CD4-positive, alpha-beta memory T cell (primary cell): ENCODE results near the gene SLC2A11. TPM values are rescaled to one million over a fixed set of nuclear protein-coding genes. Genes with fewer than 3 reads are reported as not detected.
A peak's percentile ranks its signal among the peaks of the same experiment; 100 is the strongest.

Experiments used
- CTCF ChIA-PET: fragments of 350-600 bp; sonication (Branson Sonifier 250); formaldehyde crosslinking; loops from one replicate; lab custom pipeline; 2021; ENCODE audit warnings: inconsistent platforms; ENCODE audit not compliant: partially characterized antibody; lab: Charles Lee
- POLR2A ChIA-PET: fragments of 350-600 bp; sonication (Branson Sonifier 250); formaldehyde crosslinking; loops from one replicate; lab custom pipeline; 2021; ENCODE audit not compliant: partially characterized antibody; lab: Charles Lee
- DNase-seq, 5 donors: peaks; one replicate each; pipeline versions ENCODE4 v3.0.0 to v3.0.0-alpha.2; 2020 to 2022; ENCODE audit warnings: mixed read lengths in 1 of 5
- H3K27ac ChIP-seq: one replicate; pipeline ENCODE4 v1.7.0; 2013; ENCODE audit warnings: low read depth, low read length
- H3K27me3 ChIP-seq: 2 replicates; pipeline ENCODE4 v1.7.0; 2013; ENCODE audit warnings: mild to moderate bottlenecking, low read length, moderate library complexity; ENCODE audit not compliant: insufficient read depth
- H3K36me3 ChIP-seq: 2 replicates; pipeline ENCODE4 v1.7.0; 2013; ENCODE audit warnings: mild to moderate bottlenecking, low read length, moderate library complexity; ENCODE audit not compliant: insufficient read depth
- H3K4me1 ChIP-seq: 2 replicates; pipeline ENCODE4 v1.7.0; 2013; ENCODE audit warnings: mild to moderate bottlenecking, low read length, moderate library complexity; ENCODE audit not compliant: insufficient read depth
- H3K4me3 ChIP-seq, 2 donors: one replicate each; pipeline ENCODE4 v1.7.0; 2013; ENCODE audit warnings: low read length in 2 of 2, mild to moderate bottlenecking in 1 of 2
- H3K9me3 ChIP-seq, 2 donors: one replicate each; pipeline ENCODE4 v1.7.0; 2013; ENCODE audit warnings: low read length in 2 of 2, control low read depth in 1 of 2; ENCODE audit not compliant: control insufficient read depth in 1 of 2
- H3K27ac Mint-ChIP-seq, 7 donors: one replicate each; pipeline ENCODE4 v1.8.0; 2020 to 2021; ENCODE audit warnings: mixed read lengths in 7 of 7, mild to moderate bottlenecking in 6 of 7, inconsistent platforms in 3 of 7, moderate library complexity in 3 of 7
- H3K27me3 Mint-ChIP-seq, 2 donors: one replicate each; pipeline ENCODE4 v1.8.0; 2020 to 2021; ENCODE audit warnings: mixed read lengths in 2 of 2
- H3K36me3 Mint-ChIP-seq, 2 donors: one replicate each; pipeline ENCODE4 v1.8.0; 2020 to 2021; ENCODE audit warnings: mixed read lengths in 2 of 2, inconsistent platforms in 1 of 2, mild to moderate bottlenecking in 1 of 2
- H3K4me1 Mint-ChIP-seq, 4 donors: one replicate each; pipeline ENCODE4 v1.8.0; 2020 to 2021; ENCODE audit warnings: mixed read lengths in 4 of 4, mild to moderate bottlenecking in 1 of 4
- H3K4me3 Mint-ChIP-seq, 8 donors: one replicate each; pipeline ENCODE4 v1.8.0; 2020 to 2021; ENCODE audit warnings: mixed read lengths in 8 of 8, mild to moderate bottlenecking in 7 of 8, moderate library complexity in 6 of 8, inconsistent platforms in 3 of 8
- H3K9me3 Mint-ChIP-seq, 8 donors: one replicate each; pipeline ENCODE4 v1.8.0; 2020 to 2021; ENCODE audit warnings: mixed read lengths in 8 of 8, mild to moderate bottlenecking in 5 of 8, inconsistent platforms in 3 of 8, moderate library complexity in 1 of 8
- intact Hi-C: fragments of 100-400 bp; cut with micrococcal nuclease; formaldehyde crosslinking; loops from one replicate; pipeline ENCODE4 v1.15.1; 2023
- polyA plus RNA-seq, 2 donors: library from polyadenylated mRNA; unstranded; fragments of 300-500 nt; fragmentation: Illumina TruSeq; gene quantifications; one replicate each; pipeline ENCODE4 v1.2.3, GENCODE V29; 2021
- total RNA-seq, 2 experiments: library from RNA; stranded (reverse); gene quantifications; one replicate each; pipeline ENCODE4 v1.2.3, GENCODE V29; 2021

Gene SLC2A11
- total and polyA plus RNA-seq, 4 experiments from 2014 or later, result 3.9 to 27.2 (median 14.8) TPM

DNA sequence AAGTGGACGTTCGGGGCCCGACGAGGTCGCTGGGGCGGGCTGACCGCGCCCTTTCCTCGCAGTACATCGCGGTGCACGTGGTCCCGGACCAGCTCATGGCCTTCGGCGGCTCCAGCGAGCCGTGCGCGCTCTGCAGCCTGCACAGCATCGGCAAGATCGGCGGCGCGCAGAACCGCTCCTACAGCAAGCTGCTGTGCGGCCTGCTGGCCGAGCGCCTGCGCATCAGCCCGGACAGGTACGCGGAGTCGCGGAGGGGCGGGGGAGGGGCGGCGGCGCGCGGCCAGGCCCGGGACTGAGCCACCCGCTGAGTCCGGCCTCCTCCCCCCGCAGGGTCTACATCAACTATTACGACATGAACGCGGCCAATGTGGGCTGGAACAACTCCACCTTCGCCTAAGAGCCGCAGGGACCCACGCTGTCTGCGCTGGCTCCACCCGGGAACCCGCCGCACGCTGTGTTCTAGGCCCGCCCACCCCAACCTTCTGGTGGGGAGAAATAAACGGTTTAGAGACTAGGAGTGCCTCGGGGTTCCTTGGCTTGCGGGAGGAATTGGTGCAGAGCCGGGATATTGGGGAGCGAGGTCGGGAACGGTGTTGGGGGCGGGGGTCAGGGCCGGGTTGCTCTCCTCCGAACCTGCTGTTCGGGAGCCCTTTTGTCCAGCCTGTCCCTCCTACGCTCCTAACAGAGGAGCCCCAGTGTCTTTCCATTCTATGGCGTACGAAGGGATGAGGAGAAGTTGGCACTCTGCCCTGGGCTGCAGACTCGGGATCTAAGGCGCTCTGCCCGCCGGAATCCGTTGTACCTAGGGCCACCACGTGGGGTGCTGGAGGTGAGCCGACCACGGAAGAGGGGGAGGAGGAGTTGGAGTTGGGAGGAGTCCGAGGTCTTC lies 37.3 kb downstream of the SLC2A11 start:
- H3K4me3 ChIP-seq, result peak overlapping the region; percentile 57 to 69
- Mint-ChIP-seq H3K36me3 (peaks cover 10 to 27% of the 10 kb centered on the region in 2 donors), H3K4me3 (peak overlapping the region; percentile 91 to 97 (median 95)), H3K27me3 (no peaks in the 10 kb centered on the region), H3K9me3 (no peaks in the 10 kb centered on the region), H3K27ac (peak overlapping the region; percentile 88 to 98 (median 92)), H3K4me1 (peaks cover 13 to 32% (median 23%) of the 10 kb centered on the region in 4 donors)
- peak overlapping the region; percentile 77 for H3K27ac ChIP-seq
- no peaks in the 10 kb centered on the region for H3K27me3 ChIP-seq
- DNase-seq, result peak; percentile 44 to 71 (median 56)
- ChIA-PET POLR2A (interaction anchor here (0.8 to 3.6 kb wide), 22 partner anchors 9 to 660 kb away, joined by 3 to 73 read pairs (median 4); partner anchors contain the start of genes ADORA2A, CABIN1, DERL3 and GUCD1), CTCF (interaction anchor here (0.7 to 3.5 kb wide), 12 partner anchors 12 to 352 kb away, joined by 3 to 56 read pairs (median 4); partner anchors contain the start of gene SLC2A11)
- H3K9me3 ChIP-seq, result no peaks in the 10 kb centered on the region
- intact Hi-C loops, result loop anchor here (1.0 to 10.0 kb wide), 3 partner anchors 19 to 660 kb away; partner anchors contain the start of genes GUCD1, SLC2A11 and SNRPD3
- H3K4me1 ChIP-seq, result peaks cover 22% of the 10 kb centered on the region
- peaks cover 17% of the 10 kb centered on the region for H3K36me3 ChIP-seq

DNA sequence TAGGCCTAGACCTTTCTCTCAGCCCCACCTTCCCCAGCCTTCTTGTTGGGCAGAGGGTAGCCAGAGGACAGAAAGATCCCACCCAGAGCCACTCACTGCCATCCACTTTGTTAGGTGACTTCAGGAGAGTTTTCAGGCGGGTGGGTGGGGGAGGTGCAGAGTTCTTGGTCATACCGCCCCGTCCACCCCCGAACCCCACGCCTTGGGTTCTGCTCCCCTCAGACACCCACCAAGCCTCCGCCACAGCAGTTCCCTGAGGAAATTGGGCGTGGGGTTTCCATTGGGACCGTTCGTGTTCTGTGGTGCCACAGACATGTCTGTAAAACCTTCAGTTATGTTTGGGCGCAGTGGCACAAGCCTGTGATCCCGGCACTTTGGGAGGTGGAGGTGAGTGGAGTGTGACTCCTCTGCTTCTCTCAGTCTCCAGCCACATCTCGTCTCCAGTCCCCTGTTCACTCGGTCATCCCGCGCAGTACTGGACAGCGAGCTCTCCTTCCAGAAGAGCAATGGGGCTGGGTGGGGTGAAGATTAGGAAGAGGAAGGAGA lies 38.0 kb downstream of the SLC2A11 start:
- Mint-ChIP-seq H3K27ac (peak overlapping the region; percentile 86 to 98 (median 92)), H3K27me3 (no peaks in the 10 kb centered on the region), H3K36me3 (peaks cover 12 to 27% of the 10 kb centered on the region in 2 donors), H3K4me3 (peak overlapping the region; percentile 91 to 97 (median 95)), H3K9me3 (no peaks in the 10 kb centered on the region), H3K4me1 (peaks cover 13 to 32% (median 23%) of the 10 kb centered on the region in 4 donors)
- CTCF ChIA-PET, result no interaction called here
- POLR2A ChIA-PET, result interaction anchor here (1.1 to 1.8 kb wide), 3 partner anchors 18 to 109 kb away, joined by 3 to 10 read pairs (median 3); partner anchors contain the start of gene SMARCB1
- intact Hi-C loops, result loop anchor here (10.0 kb wide), 1 partner anchor 659 kb away; the partner anchor contains the start of genes GUCD1 and SNRPD3
- Histone ChIP-seq H3K27ac (peak overlapping the region; percentile 77), H3K9me3 (no peaks in the 10 kb centered on the region), H3K4me1 (peaks cover 22% of the 10 kb centered on the region), H3K36me3 (peaks cover 17% of the 10 kb centered on the region), H3K27me3 (no peaks in the 10 kb centered on the region), H3K4me3 (peak overlapping the region; percentile 57 to 69)
- no peak for DNase-seq

DNA sequence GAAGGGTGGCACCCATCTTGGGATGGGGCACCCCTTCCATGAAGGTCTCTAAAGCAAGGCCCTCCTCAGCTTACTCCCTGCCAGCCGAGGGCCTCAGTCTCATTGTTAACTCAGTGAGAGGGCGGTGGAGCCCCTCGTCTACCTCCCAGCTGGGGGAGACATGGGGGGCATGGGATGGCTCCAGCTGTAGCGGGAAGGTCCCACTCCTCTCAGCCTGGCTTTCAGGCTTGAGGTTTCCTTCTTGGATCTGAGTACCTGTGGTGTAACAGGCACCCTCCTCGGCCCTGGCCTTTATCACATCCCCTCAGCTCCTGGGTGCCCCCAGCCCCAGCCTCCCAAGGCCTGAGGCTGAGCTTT lies 38.5 kb downstream of the SLC2A11 start:
- Mint-ChIP-seq H3K9me3 (no peaks in the 10 kb centered on the region), H3K27me3 (no peaks in the 10 kb centered on the region)
- CTCF ChIA-PET, result no interaction called here

DNA sequence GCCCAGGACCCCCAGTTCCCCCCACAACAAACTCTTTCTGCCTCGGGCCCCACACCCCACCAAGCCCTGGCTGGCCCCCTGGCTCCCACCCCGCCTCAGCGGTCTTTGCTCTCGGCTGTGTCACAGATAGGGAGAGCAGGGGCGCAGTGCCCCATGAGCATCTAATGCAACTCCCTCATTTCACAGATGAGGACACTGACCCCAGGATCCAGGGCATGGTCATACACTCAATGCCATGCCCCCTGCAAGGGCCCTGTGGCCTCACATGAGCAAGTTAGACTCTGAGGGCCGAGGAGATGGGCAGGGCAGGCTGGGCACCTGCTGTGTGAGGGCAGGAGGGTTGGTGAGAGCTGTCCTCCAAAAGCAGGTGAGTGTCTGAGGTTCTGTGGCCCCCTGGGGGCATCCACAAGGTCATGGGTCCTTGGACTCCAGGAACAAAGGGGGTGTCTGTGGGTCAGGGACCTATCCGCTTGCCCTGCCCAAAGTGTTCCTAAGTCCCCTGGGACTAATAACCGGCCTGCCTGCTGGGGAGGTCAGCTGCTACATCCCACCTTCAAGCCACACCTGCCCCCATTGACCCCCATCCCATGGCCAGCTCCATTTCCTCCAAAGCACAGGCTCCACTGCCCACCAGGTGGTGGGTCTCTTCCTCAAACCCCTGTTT lies 39.0 kb downstream of the SLC2A11 start:
- H3K9me3 Mint-ChIP-seq, result no peaks in the 10 kb centered on the region
- peaks cover 19 to 27% of the 10 kb centered on the region in 2 donors for H3K36me3 Mint-ChIP-seq
- H3K4me1 Mint-ChIP-seq, result peaks cover 13 to 32% (median 23%) of the 10 kb centered on the region in 4 donors
- peak overlapping the region in 2 of 7 donors; percentile 70 to 85 for H3K27ac Mint-ChIP-seq
- ChIA-PET CTCF (no interaction called here), POLR2A (interaction anchor here (1.1 to 1.8 kb wide), 3 partner anchors 17 to 110 kb away, joined by 3 to 10 read pairs (median 3); partner anchors contain the start of gene SMARCB1)
- H3K36me3 ChIP-seq, result peaks cover 17% of the 10 kb centered on the region
- peaks cover 22% of the 10 kb centered on the region for H3K4me1 ChIP-seq
- H3K9me3 ChIP-seq, result no peaks in the 10 kb centered on the region
- peak overlapping the region in 7 of 8 donors; percentile 18 to 92 (median 36) for H3K4me3 Mint-ChIP-seq
- H3K27me3 Mint-ChIP-seq, result no peaks in the 10 kb centered on the region
- no peak overlapping the region for H3K27ac ChIP-seq
- no peaks in the 10 kb centered on the region for H3K27me3 ChIP-seq
- no peak overlapping the region for H3K4me3 ChIP-seq
- no peak for DNase-seq
- intact Hi-C loops, result loop anchor here (10.0 kb wide), 1 partner anchor 658 kb away; the partner anchor contains the start of genes GUCD1 and SNRPD3

More for the DNA sequence above, 38.5 kb downstream of the SLC2A11 start:
- POLR2A ChIA-PET, result interaction anchor here (1.1 to 1.8 kb wide), 3 partner anchors 17 to 109 kb away, joined by 3 to 10 read pairs (median 3); partner anchors contain the start of gene SMARCB1
- Histone ChIP-seq H3K27ac (peak overlapping the region; percentile 77), H3K4me1 (peaks cover 22% of the 10 kb centered on the region), H3K27me3 (no peaks in the 10 kb centered on the region), H3K4me3 (no peak overlapping the region), H3K36me3 (peaks cover 17% of the 10 kb centered on the region), H3K9me3 (no peaks in the 10 kb centered on the region)
- Mint-ChIP-seq H3K27ac (peak overlapping the region in 3 of 7 donors; percentile 50 to 98 (median 91)), H3K4me1 (peaks cover 13 to 32% (median 23%) of the 10 kb centered on the region in 4 donors), H3K36me3 (peaks cover 17 to 27% of the 10 kb centered on the region in 2 donors), H3K4me3 (peak overlapping the region in 7 of 8 donors; percentile 55 to 97 (median 95))
- DNase-seq, result no peak
- intact Hi-C loops, result loop anchor here (10.0 kb wide), 1 partner anchor 659 kb away; the partner anchor contains the start of genes GUCD1 and SNRPD3

DNA sequence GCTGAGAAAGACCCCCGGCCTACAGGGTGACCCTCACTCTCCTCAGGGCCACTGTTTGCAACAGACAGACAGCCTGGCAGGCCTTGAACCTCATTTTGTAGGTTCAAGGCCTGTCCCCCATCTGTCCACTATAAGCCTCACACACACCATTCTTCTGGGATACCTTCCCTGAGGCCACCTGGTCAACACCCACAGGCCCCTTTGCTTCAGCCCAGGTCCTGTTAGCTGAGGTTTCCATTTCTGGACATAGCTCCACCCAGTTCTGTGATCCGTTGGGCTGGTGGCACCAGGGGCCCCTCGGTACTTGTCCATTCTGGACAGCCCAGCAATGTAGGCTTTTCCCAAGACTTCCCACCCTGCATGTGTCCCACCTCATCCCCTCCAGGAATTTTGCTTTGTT lies 39.6 kb downstream of the SLC2A11 start:
- POLR2A ChIA-PET, result interaction anchor here (1.8 kb wide), 1 partner anchor 16 kb away, joined by 10 read pairs; no protein-coding TSS in a partner anchor
- Mint-ChIP-seq H3K4me3 (peak overlapping the region in 4 of 8 donors; percentile 7 to 66 (median 25)), H3K27me3 (no peaks in the 10 kb centered on the region), H3K27ac (peak overlapping the region in 1 of 7 donors; percentile 70), H3K4me1 (peaks cover 15 to 32% (median 24%) of the 10 kb centered on the region in 4 donors), H3K36me3 (peaks cover 19 to 27% of the 10 kb centered on the region in 2 donors), H3K9me3 (no peaks in the 10 kb centered on the region)
- H3K27me3 ChIP-seq, result no peaks in the 10 kb centered on the region
- H3K4me3 ChIP-seq, result no peak overlapping the region
- H3K27ac ChIP-seq, result no peak overlapping the region
- H3K9me3 ChIP-seq, result no peaks in the 10 kb centered on the region
- H3K4me1 ChIP-seq, result peaks cover 22% of the 10 kb centered on the region
- peak in 1 of 5 donors; percentile 38 for DNase-seq
- intact Hi-C loops, result loop anchor here (10.0 kb wide), 1 partner anchor 657 kb away; the partner anchor contains the start of genes GUCD1 and SNRPD3
- CTCF ChIA-PET, result no interaction called here
- H3K36me3 ChIP-seq, result peaks cover 17% of the 10 kb centered on the region
